HG03280 (cell line): ENCODE results near the gene AP1M1.

Experiments used
- ATAC-seq: cut with Tn5 transposase; IDR thresholded peaks from one replicate; pipeline ENCODE4 v1.9.1; 2021; ENCODE audit warnings: mild to moderate bottlenecking, moderate library complexity; ENCODE audit not compliant: unreplicated experiment

Gene AP1M1

GRCh38 chr19:16207490-16208025 is 9.8 kb downstream of the AP1M1 start:
- ATAC-seq = no peak

GRCh38 chr19:16208064-16208759 is 10.5 kb downstream of the AP1M1 start:
- ATAC-seq = no peak

DNA sequence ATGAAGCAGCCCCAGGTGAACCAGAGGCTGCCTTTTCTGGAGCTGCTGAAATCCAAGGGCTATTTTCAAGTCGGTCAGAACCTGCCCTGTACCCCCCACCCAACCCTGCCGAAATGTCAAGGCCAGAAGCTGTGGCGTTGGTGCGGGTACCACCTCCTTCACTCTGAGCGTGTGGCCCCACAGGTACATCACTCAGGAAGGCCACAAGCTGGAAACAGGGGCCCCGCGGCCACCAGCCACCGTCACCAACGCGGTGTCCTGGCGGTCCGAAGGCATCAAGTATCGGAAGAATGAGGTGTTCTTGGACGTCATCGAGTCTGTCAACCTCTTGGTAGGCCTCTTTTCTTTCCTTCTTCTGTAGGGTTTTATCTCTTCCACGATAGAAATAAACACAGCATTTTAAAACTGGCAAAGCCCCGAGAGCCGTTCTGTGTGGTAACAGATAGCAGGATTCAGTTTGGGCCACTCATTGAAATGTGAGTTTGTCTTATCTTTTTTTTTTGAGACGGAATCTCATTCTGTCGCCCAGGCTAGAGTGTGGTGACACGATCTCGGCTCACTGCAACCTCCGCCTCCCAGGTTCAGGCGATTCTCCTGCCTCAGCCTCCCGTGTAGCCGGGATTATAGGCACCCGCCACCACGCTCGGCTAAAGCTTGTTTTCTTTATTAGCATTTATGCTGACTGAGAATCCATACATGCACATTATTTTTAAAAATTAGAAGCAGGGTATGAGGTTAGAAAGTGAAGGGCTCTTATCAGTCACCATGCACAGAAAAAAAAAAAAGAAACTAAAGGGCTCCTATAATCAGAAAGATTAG is 11.3 kb downstream of the AP1M1 start:
- no peak for ATAC-seq

DNA sequence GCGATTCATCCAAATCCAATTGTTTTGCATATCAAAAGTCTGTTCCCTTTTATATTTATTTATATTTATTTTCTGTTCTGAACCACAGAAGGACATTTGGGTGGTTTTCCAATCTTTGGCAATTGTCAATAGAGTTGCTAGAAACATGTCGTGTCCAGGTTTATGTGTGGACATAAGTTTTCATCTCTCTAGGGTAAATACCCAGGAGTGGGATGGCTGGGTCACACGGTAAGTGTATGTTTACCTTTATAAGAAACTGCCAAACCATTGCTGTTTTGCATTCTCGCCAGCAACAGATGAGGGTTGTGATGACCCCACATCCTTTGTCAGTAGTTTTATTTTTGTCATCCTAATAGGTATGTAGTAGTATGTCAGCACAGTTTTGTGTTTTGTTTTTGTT is 12.5 kb downstream of the AP1M1 start:
- no peak for ATAC-seq

- no peak for ATAC-seq
Measured at GRCh38 chr19:16213076-16213475, 15.4 kb downstream of the AP1M1 start.

- no peak for ATAC-seq
Measured at GRCh38 chr19:16216744-16217670, 19.3 kb downstream of the AP1M1 start.

GRCh38 chr19:16217716-16218451 is 20.2 kb downstream of the AP1M1 start:
- ATAC-seq = no peak

- no peak for ATAC-seq
Measured at GRCh38 chr19:16218851-16219250, 21.1 kb downstream of the AP1M1 start.

DNA sequence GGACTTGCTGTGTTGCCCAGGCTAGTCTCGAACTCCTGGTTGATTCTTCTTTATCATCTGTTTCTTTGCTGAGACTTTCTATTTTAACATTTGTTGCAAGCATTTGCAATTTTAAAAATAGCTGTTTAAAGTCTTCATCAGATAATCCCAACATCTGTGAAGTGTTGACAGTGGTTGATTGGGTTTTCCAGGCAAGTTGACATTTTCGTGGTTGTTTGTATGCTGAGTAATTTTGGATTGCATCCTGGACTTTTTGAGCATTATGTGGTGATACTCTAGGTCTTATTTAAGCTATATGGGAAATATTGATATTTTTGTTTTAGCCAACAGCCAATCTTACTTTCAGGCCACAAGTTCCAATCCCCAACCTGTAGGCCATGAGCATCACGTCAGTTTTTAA is 25.1 kb downstream of the AP1M1 start:
- no peak for ATAC-seq

DNA sequence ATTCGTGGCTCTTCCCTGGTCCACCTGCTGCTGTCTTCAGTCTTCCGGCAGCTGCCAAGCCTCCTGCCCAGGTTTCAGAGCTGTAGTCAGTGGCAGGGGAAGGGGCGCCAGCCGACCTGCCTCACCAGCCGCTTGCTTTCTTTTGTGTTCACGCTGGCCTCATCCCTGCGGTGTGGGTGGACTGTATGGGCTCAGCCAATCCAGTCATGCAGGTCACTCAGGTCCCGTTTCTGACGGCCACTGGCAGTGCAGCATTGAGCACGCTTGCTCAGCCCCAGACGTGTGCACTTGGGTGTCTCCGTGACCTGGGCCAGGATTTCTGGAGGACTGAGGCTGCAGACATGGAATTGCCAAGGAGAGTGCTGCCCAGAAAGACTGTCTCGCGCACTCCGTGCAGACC is 26.0 kb downstream of the AP1M1 start:
- no peak for ATAC-seq

- no peak for ATAC-seq
Measured at GRCh38 chr19:16224293-16225045, 26.8 kb downstream of the AP1M1 start.

DNA sequence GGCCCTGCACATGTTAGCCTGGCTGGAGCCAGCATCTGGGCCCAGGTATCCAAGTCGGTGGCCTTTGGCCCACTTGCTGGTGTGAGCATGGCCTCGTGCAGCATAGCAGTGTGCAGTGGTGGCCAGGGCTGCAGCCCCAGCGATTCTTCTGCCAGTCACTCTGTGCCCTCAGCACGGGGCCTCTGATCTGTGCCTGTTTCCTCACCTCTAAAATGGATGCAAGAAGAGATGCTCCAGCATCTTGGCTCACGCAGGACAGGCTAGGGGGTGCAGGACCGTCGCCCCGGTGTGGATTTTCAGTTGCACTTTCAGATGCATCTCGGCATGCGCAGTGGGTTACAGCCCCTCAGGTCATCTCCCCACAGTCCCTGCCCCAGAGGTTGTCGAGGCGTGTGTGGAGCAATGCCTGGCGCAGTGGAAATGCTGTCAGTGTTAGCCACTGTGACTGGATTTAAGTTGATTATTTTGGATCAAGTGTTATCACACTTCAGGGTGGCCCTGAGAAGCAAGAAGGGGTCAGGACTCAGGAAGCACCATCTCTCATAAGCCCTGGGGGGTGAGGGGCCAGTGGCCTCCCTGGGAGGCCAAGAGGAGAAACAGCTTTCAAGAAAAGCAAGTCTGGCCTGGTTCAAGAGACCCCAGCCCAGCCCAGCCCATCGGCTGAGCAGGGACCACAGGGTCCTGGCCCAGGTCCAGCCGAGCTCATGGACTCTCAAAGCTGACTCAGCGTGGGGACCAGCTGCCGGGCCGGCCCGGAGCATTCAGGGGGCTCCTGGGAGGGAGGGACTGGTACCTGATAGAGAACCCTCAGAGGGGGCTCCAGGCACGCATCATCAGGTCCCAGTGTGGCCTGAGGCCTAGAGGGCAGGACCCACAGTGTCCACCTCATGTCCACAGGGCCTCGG is 27.8 kb downstream of the AP1M1 start:
- no peak for ATAC-seq

DNA sequence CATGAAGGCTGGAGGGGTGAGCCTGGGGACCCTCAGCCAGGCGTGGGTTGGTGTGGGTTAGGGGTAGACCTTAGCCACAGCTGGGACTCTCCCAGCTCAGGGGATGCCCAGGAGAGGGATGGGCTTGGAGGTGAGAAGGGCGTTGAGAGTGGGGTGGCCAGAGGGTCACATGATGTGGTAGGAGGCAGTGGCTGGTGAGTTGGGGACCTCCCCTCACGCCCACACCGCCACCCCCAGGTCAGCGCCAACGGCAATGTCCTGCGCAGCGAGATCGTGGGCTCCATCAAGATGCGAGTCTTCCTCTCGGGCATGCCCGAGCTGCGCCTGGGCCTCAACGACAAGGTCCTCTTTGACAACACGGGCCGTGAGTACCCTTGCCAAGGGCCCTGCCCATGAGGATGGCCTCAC is 28.5 kb downstream of the AP1M1 start:
- ATAC-seq = no peak

GRCh38 chr19:16226878-16227836 is 29.4 kb downstream of the AP1M1 start:
- ATAC-seq = no peak

DNA sequence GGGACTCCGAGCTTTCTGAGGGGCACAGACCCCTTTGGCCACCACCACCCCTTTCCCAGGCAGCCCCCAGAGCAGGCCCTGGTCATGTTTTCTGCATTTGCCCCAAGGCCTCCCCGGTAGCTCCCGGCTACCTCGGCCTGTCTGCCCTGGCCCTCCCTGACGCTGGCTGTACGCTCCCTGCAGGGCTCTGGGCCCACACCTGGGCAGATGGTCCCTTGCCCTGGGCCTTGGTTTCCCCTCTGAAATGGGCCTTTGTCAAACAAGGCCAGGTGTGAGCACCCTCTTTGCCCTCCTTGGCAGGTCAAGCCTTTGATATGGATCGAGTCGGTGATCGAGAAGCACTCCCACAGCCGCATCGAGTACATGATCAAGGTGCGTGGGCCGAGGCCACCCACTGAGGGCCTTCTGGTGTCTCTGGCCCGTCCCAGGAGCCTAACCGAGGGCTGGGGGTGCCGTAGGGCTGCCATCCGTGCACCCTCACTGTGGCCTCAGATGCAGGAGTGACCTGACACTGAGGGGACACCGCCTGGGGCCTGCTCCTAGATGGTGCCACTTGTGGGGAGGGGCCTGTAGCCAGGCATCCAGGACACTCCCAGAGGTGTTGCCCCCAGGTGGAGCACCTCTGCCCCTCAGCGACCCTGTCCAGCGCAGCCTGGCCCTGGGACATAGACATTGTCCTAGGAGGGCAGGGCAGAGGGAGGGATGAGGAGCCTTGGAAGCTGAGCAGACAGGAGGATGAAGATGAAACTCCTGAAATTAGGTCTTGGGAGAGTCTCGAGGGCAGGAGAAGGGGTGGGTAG is 30.3 kb downstream of the AP1M1 start:
- no peak for ATAC-seq

- no peak for ATAC-seq
Measured at GRCh38 chr19:16228637-16229321, 31.1 kb downstream of the AP1M1 start.
